Neural progenitor cell (in vitro differentiated cells): ENCODE data around the gene FCN3. TPM values are rescaled to one million over a fixed set of nuclear protein-coding genes. Genes with fewer than 3 reads are reported as not detected.

Source experiments
- DNase-seq: peaks from one replicate; pipeline ENCODE4 v3.0.0-alpha.2; 2016; ENCODE audit warnings: low spot score
- H2AFZ ChIP-seq: fragments of 200-600 bp; sonication (generic); replicated peaks from 2 replicates; pipeline ENCODE4 v1.6.1; 2016; ENCODE audit warnings: antibody characterized with exemption
- H3F3A ChIP-seq: fragments of 200-600 bp; sonication (generic); 2 replicates; pipeline ENCODE4 v1.6.1; 2016; ENCODE audit warnings: antibody characterized with exemption, low read depth
- H3K27ac ChIP-seq: fragments of 200-600 bp; sonication (generic); 2 replicates; pipeline ENCODE4 v1.5.1; 2016; ENCODE audit warnings: mild to moderate bottlenecking
- H3K27me3 ChIP-seq: fragments of 200-600 bp; sonication (generic); 2 replicates; pipeline ENCODE4 v1.6.1; 2016; ENCODE audit warnings: mild to moderate bottlenecking, moderate library complexity
- H3K36me3 ChIP-seq: fragments of 200-600 bp; sonication (generic); 2 replicates; pipeline ENCODE4 v1.5.1; 2016
- H3K4me1 ChIP-seq: fragments of 200-600 bp; sonication (generic); 2 replicates; pipeline ENCODE4 v1.6.1; 2016; ENCODE audit warnings: mixed run types
- H3K4me2 ChIP-seq: fragments of 200-600 bp; sonication (generic); 2 replicates; pipeline ENCODE4 v1.6.1; 2016
- H3K4me3 ChIP-seq: fragments of 200-600 bp; sonication (generic); 2 replicates; pipeline ENCODE4 v1.5.1; 2016
- H3K79me2 ChIP-seq: fragments of 200-600 bp; sonication (generic); 2 replicates; pipeline ENCODE4 v1.6.1; 2016; ENCODE audit warnings: low read depth
- H3K9ac ChIP-seq: fragments of 200-600 bp; sonication (generic); 2 replicates; pipeline ENCODE4 v1.6.1; 2016
- H3K9me3 ChIP-seq: fragments of 200-600 bp; sonication (generic); 2 replicates; pipeline ENCODE4 v1.5.1; 2016; ENCODE audit warnings: low read depth
- H4K20me1 ChIP-seq: fragments of 200-600 bp; sonication (generic); 2 replicates; pipeline ENCODE4 v1.6.1; 2016; ENCODE audit warnings: low read depth
- H3K27ac Mint-ChIP-seq: 3 replicates; pipeline ENCODE4 v1.8.0; 2021; ENCODE audit warnings: mixed read lengths
- H3K27me3 Mint-ChIP-seq: 2 replicates; pipeline ENCODE4 v1.8.0; 2022; ENCODE audit warnings: low read depth, mild to moderate bottlenecking, inconsistent platforms, moderate library complexity, mixed read lengths; ENCODE audit not compliant: insufficient read depth
- H3K36me3 Mint-ChIP-seq: 3 replicates; pipeline ENCODE4 v1.8.0; 2021; ENCODE audit warnings: mixed read lengths
- H3K4me1 Mint-ChIP-seq: 3 replicates; pipeline ENCODE4 v1.8.0; 2021; ENCODE audit warnings: mixed read lengths
- H3K4me3 Mint-ChIP-seq: 3 replicates; pipeline ENCODE4 v1.8.0; 2021; ENCODE audit warnings: mild to moderate bottlenecking, moderate library complexity, mixed read lengths
- H3K9me3 Mint-ChIP-seq: 3 replicates; pipeline ENCODE4 v1.8.0; 2020; ENCODE audit warnings: mixed read lengths
- CTCF ChIP-seq: fragments of 200-600 bp; sonication (generic); IDR thresholded peaks from 2 replicates; pipeline ENCODE4 v1.5.1; 2017; ENCODE audit warnings: antibody characterized with exemption, mild to moderate bottlenecking
- EZH2 ChIP-seq: fragments of 200-600 bp; sonication (generic); IDR thresholded peaks from 2 replicates; pipeline ENCODE4 v1.6.1; 2017; ENCODE audit warnings: antibody characterized with exemption, mild to moderate bottlenecking, moderate library complexity
- EZH2phosphoT487 ChIP-seq: fragments of 200-600 bp; sonication (generic); IDR thresholded peaks from 2 replicates; pipeline ENCODE4 v1.6.1; 2017; ENCODE audit warnings: antibody characterized with exemption
- total RNA-seq: library from RNA; depleted of rRNA; stranded (reverse); fragments of >200 nt; gene quantifications from 2 replicates; pipeline ENCODE4 v1.2.3, GENCODE V29; 2015; ENCODE audit warnings: low replicate concordance

FCN3 gene
- total RNA-seq, 1 donor from 2014 or later, result not detected

- DNase-seq, result peak; percentile 66
- no peaks in the 10 kb centered on the region for H3K9me3 ChIP-seq
- no peak overlapping the region for H3K9ac ChIP-seq
- H3K27ac ChIP-seq, result no peak overlapping the region
- Mint-ChIP-seq H3K4me1 (peaks cover 44% of the 10 kb centered on the region), H3K9me3 (no peaks in the 10 kb centered on the region), H3K4me3 (peak overlapping the region; percentile 44), H3K36me3 (peaks cover 11% of the 10 kb centered on the region), H3K27ac (no peak overlapping the region), H3K27me3 (peaks cover 29% of the 10 kb centered on the region)
- peaks cover 27% of the 10 kb centered on the region for H3F3A ChIP-seq
- peaks cover 37% of the 10 kb centered on the region for H4K20me1 ChIP-seq
- TF ChIP-seq EZH2phosphoT487 (no peak), EZH2 (peak; percentile 69)
- peaks cover 33% of the 10 kb centered on the region for H3K4me1 ChIP-seq
- peak overlapping the region; percentile 68 for H3K4me3 ChIP-seq
- H3K36me3 ChIP-seq, result no peaks in the 10 kb centered on the region
- peak overlapping the region; percentile 99 for H2AFZ ChIP-seq
- H3K27me3 ChIP-seq, result peaks cover 55% of the 10 kb centered on the region
- no peaks in the 10 kb centered on the region for H3K79me2 ChIP-seq
- peak overlapping the region; percentile 98 for H3K4me2 ChIP-seq
These were observed 14.2 kb downstream of the FCN3 start for GRCh38 chr1:27360159-27361043.

DNA sequence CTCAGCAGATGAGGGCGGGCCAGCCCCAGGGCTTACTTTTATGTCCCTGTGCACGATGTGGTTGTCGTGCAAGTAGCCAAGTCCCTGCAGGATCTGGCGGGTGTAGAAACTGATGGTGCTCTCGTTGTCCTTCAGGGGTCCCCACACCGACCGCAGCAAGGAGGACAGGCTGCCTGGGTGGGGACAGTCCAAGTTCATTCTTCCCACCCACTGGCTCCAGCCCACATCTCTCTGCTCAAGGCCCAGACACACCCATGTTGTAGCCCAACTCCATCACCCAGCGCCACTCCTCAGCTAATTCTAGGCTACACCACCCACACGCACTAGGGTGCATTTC, 14.8 kb downstream of the FCN3 start:
- H3K4me1 ChIP-seq, result peaks cover 27% of the 10 kb centered on the region
- peaks cover 55% of the 10 kb centered on the region for H3K27me3 ChIP-seq
- H3K27ac Mint-ChIP-seq, result no peak overlapping the region
- H3K4me1 Mint-ChIP-seq, result peaks cover 38% of the 10 kb centered on the region
- no peak overlapping the region for H2AFZ ChIP-seq
- H3K4me3 Mint-ChIP-seq, result peak overlapping the region; percentile 44
- peaks cover 22% of the 10 kb centered on the region for H3F3A ChIP-seq
- H3K9ac ChIP-seq, result no peak overlapping the region
- no peak for TF ChIP-seq CTCF
- TF ChIP-seq EZH2phosphoT487, result no peak
- TF ChIP-seq EZH2, result no peak
- H3K4me2 ChIP-seq, result peak overlapping the region; percentile 98
- H3K27ac ChIP-seq, result no peak overlapping the region
- no peaks in the 10 kb centered on the region for H3K9me3 ChIP-seq
- H4K20me1 ChIP-seq, result peaks cover 32% of the 10 kb centered on the region
- H3K79me2 ChIP-seq, result no peaks in the 10 kb centered on the region
- no peak for DNase-seq
- peak overlapping the region; percentile 68 for H3K4me3 ChIP-seq
- no peaks in the 10 kb centered on the region for H3K36me3 ChIP-seq
- peaks cover 11% of the 10 kb centered on the region for H3K36me3 Mint-ChIP-seq
- H3K9me3 Mint-ChIP-seq, result no peaks in the 10 kb centered on the region
- H3K27me3 Mint-ChIP-seq, result peaks cover 25% of the 10 kb centered on the region

GRCh38 chr1:27358928-27359313, 15.7 kb downstream of the FCN3 start:
- Histone ChIP-seq H3K36me3 (no peaks in the 10 kb centered on the region), H4K20me1 (peaks cover 24% of the 10 kb centered on the region), H3K27ac (no peak overlapping the region), H3K4me3 (no peak overlapping the region), H3K27me3 (peaks cover 55% of the 10 kb centered on the region), H2AFZ (no peak overlapping the region), H3F3A (peaks cover 13% of the 10 kb centered on the region), H3K4me2 (no peak overlapping the region), H3K9ac (no peak overlapping the region), H3K79me2 (no peaks in the 10 kb centered on the region), H3K9me3 (no peaks in the 10 kb centered on the region), H3K4me1 (peaks cover 19% of the 10 kb centered on the region)
- peak overlapping the region; percentile 6 for H3K4me3 Mint-ChIP-seq
- H3K27ac Mint-ChIP-seq, result peak overlapping the region; percentile 17
- no peaks in the 10 kb centered on the region for H3K9me3 Mint-ChIP-seq
- H3K27me3 Mint-ChIP-seq, result peaks cover 25% of the 10 kb centered on the region
- no peak for DNase-seq
- TF ChIP-seq EZH2 (no peak), EZH2phosphoT487 (no peak), CTCF (no peak)
- peaks cover 31% of the 10 kb centered on the region for H3K4me1 Mint-ChIP-seq
- H3K36me3 Mint-ChIP-seq, result peaks cover 11% of the 10 kb centered on the region
